NOMO-1 (cell line): ENCODE measurements around the gene FAM210B.
"Not testable (repeated sequence)": the region's sequence is repeated elsewhere in the genome, so short reads cannot be mapped to it uniquely, and the experiment has no call there.

ENCODE experiments used
- DNase-seq, 2 experiments: peaks; one replicate each; lab custom pipeline; 2025; ENCODE audit not compliant: unreplicated experiment in 2 of 2; lab: John Stamatoyannopoulos, UW

FAM210B gene

GRCh38 chr20:56360133-56360907 lies 1.5 kb downstream of the FAM210B start:
- no peak for DNase-seq

GRCh38 chr20:56360908-56361205 lies 2.1 kb downstream of the FAM210B start:
- DNase-seq: no peak

GRCh38 chr20:56361900-56362299 lies 3.1 kb downstream of the FAM210B start:
- DNase-seq: no peak

GRCh38 chr20:56362833-56363413 lies 4.1 kb downstream of the FAM210B start:
- no peak for DNase-seq

GRCh38 chr20:56363491-56363890 lies 4.7 kb downstream of the FAM210B start:
- DNase-seq: no peak

GRCh38 chr20:56368351-56369134 lies 9.8 kb downstream of the FAM210B start:
- DNase-seq: no peak

GRCh38 chr20:56369179-56369578 lies 10.4 kb downstream of the FAM210B start:
- DNase-seq: no peak

- DNase-seq: no peak
Observed at GRCh38 chr20:56371977-56372376, 13.2 kb downstream of the FAM210B start.

GRCh38 chr20:56372850-56373249 lies 14.1 kb downstream of the FAM210B start:
- DNase-seq: no peak

- peak; percentile 86 to 98 for DNase-seq
Observed at GRCh38 chr20:56373942-56374341, 15.2 kb downstream of the FAM210B start.

- peak in 1 of 2 experiments; percentile 26 for DNase-seq
Observed at GRCh38 chr20:56376331-56376730, 17.6 kb downstream of the FAM210B start.

GRCh38 chr20:56378386-56378785 lies 19.6 kb downstream of the FAM210B start:
- no peak for DNase-seq

- no peak for DNase-seq
Observed at GRCh38 chr20:56380375-56380774, 21.6 kb downstream of the FAM210B start.

GRCh38 chr20:56381501-56381900 lies 22.7 kb downstream of the FAM210B start:
- DNase-seq: no peak

GRCh38 chr20:56382696-56383095 lies 23.9 kb downstream of the FAM210B start:
- DNase-seq: no peak

- no peak for DNase-seq
Observed at GRCh38 chr20:56383334-56383733, 24.6 kb downstream of the FAM210B start.

- DNase-seq: no peak
Observed at GRCh38 chr20:56385130-56385529, 26.4 kb downstream of the FAM210B start.

- no peak for DNase-seq
Observed at GRCh38 chr20:56386219-56386618, 27.4 kb downstream of the FAM210B start.

- DNase-seq: no peak
Observed at GRCh38 chr20:56388882-56389281, 30.1 kb downstream of the FAM210B start.

- no peak for DNase-seq
Observed at GRCh38 chr20:56389807-56390206, 31.0 kb downstream of the FAM210B start.

- DNase-seq: not testable (repeated sequence)
Observed at GRCh38 chr20:56390396-56390795, 31.6 kb downstream of the FAM210B start.

GRCh38 chr20:56391037-56391436 lies 32.3 kb downstream of the FAM210B start:
- DNase-seq: peak; percentile 11 to 48
